IMR-90 (cell line): ENCODE results near the gene FDXR. TPM values are rescaled to one million over a fixed set of nuclear protein-coding genes. Genes with fewer than 3 reads are reported as not detected.
A peak's percentile ranks its signal among the peaks of the same experiment; 100 is the strongest.

Experiments used
- ATAC-seq: fragments of 200-7000 bp; cut with Tn5 transposase; 2 replicates; pipeline ENCODE4 v1.9.1; 2020; ENCODE audit warnings: low read depth, mild to moderate bottlenecking, moderate library complexity
- BruUV-seq: library from RNA; stranded (reverse); fragments of 400-500 nt; replicated peaks from 2 replicates; lab custom pipeline; 2021; lab: Mats Ljungman, UMichigan
- CTCF ChIA-PET: fragments of 300-600 bp; formaldehyde crosslinking; extraction: SDS; loops from one replicate; lab custom pipeline; 2021; ENCODE audit warnings: antibody characterized with exemption; lab: Yijun Ruan, JAX
- POLR2A ChIA-PET: fragments of 300-600 bp; sonication (Branson Sonifier 250); formaldehyde crosslinking; loops from one replicate; lab custom pipeline; 2022; ENCODE audit warnings: antibody characterized with exemption; ENCODE audit not compliant: unreplicated experiment; lab: Charles Lee
- DNase-seq: peaks from one replicate; pipeline ENCODE4 v3.0.0; 2013
- H2AFZ ChIP-seq: replicated peaks from 2 replicates; pipeline ENCODE3; 2013; ENCODE audit warnings: low read length, mild to moderate bottlenecking; ENCODE audit not compliant: poor library complexity
- H2AK5ac ChIP-seq: 2 replicates; pipeline ENCODE4 v1.6.1; 2013; ENCODE audit warnings: low read depth, low read length, inconsistent platforms
- H2AK9ac ChIP-seq: replicated peaks from 2 replicates; pipeline ENCODE3; 2013; ENCODE audit warnings: mild to moderate bottlenecking, low read depth, low read length, moderate library complexity; ENCODE audit not compliant: poor library complexity
- H2BK120ac ChIP-seq: 2 replicates; pipeline ENCODE4 v1.6.1; 2013; ENCODE audit warnings: low read depth, low read length, inconsistent platforms
- H2BK15ac ChIP-seq: 3 replicates; pipeline ENCODE4 v1.6.1; 2013; ENCODE audit warnings: low read depth, low read length, inconsistent platforms
- H2BK20ac ChIP-seq: 2 replicates; pipeline ENCODE4 v1.6.1; 2013; ENCODE audit warnings: low read depth, mild to moderate bottlenecking, inconsistent platforms, low read length, moderate library complexity
- H2BK5ac ChIP-seq: 2 replicates; pipeline ENCODE4 v1.6.1; 2013; ENCODE audit warnings: mild to moderate bottlenecking, low read depth, low read length, inconsistent platforms; ENCODE audit not compliant: poor library complexity, severe bottlenecking
- H3K14ac ChIP-seq: replicated peaks from 2 replicates; pipeline ENCODE4 v1.6.1; 2013; ENCODE audit warnings: low read depth, low read length, inconsistent platforms
- H3K18ac ChIP-seq: 2 replicates; pipeline ENCODE4 v1.6.1; 2013; ENCODE audit warnings: low read depth, low read length, control low read depth
- H3K23ac ChIP-seq: 2 replicates; pipeline ENCODE4 v1.6.1; 2013; ENCODE audit warnings: low read depth, low read length, inconsistent platforms
- H3K27ac ChIP-seq: 2 replicates; pipeline ENCODE4 v1.5.1; 2013; ENCODE audit warnings: mild to moderate bottlenecking, control low read depth, low read length; ENCODE audit not compliant: insufficient read depth
- H3K27me3 ChIP-seq: 2 replicates; pipeline ENCODE4 v1.6.1; 2013; ENCODE audit warnings: low read length; ENCODE audit not compliant: control insufficient read depth, insufficient read depth
- H3K36me3 ChIP-seq: 2 replicates; pipeline ENCODE4 v1.6.1; 2013; ENCODE audit warnings: low read length, mixed read lengths; ENCODE audit not compliant: control insufficient read depth, insufficient read depth
- H3K4ac ChIP-seq: 2 replicates; pipeline ENCODE4 v1.6.1; 2013; ENCODE audit warnings: low read depth, low read length, inconsistent platforms
- H3K4me1 ChIP-seq: 2 replicates; pipeline ENCODE4 v1.6.1; 2013; ENCODE audit warnings: low read length, mixed read lengths; ENCODE audit not compliant: control insufficient read depth, insufficient read depth
- H3K4me2 ChIP-seq: 2 replicates; pipeline ENCODE4 v1.6.1; 2013; ENCODE audit warnings: low read depth, mild to moderate bottlenecking, control low read depth, low read length, moderate library complexity
- H3K4me3 ChIP-seq: 2 replicates; pipeline ENCODE4 v1.5.1; 2013; ENCODE audit warnings: low read depth, mild to moderate bottlenecking, control low read depth, low read length, moderate library complexity; ENCODE audit not compliant: insufficient read depth
- H3K56ac ChIP-seq: 2 replicates; pipeline ENCODE4 v1.6.1; 2013; ENCODE audit warnings: low read length, inconsistent platforms; ENCODE audit not compliant: insufficient read depth; ENCODE audit errors: extremely low read depth
- H3K79me1 ChIP-seq, 2 experiments: 2 replicates each; pipeline ENCODE4 v1.6.1; 2013; ENCODE audit warnings: low read length in 2 of 2, inconsistent platforms in 1 of 2, low read depth in 1 of 2
- H3K9ac ChIP-seq: 2 replicates; pipeline ENCODE4 v1.6.1; 2013; ENCODE audit warnings: low read depth, low read length, control low read depth
- H3K9me1 ChIP-seq: 2 replicates; pipeline ENCODE4 v1.6.1; 2013; ENCODE audit warnings: low read length, inconsistent platforms; ENCODE audit not compliant: insufficient read depth
- H3K9me3 ChIP-seq: 2 replicates; pipeline ENCODE4 v1.6.1; 2013; ENCODE audit warnings: low read length; ENCODE audit not compliant: control insufficient read depth, insufficient read depth
- H4K20me1 ChIP-seq: 2 replicates; pipeline ENCODE4 v1.6.1; 2013; ENCODE audit warnings: low read length, inconsistent platforms; ENCODE audit not compliant: insufficient read depth
- H4K5ac ChIP-seq: 2 replicates; pipeline ENCODE4 v1.6.1; 2013; ENCODE audit warnings: mild to moderate bottlenecking, low read depth, low read length, control low read depth
- H4K8ac ChIP-seq, 2 experiments: 2 replicates each; pipeline ENCODE4 v1.6.1; 2013; ENCODE audit warnings: low read depth in 2 of 2, low read length in 2 of 2, control low read depth in 1 of 2, inconsistent platforms in 1 of 2
- H4K91ac ChIP-seq: 2 replicates; pipeline ENCODE4 v1.6.1; 2013; ENCODE audit warnings: low read depth, low read length, inconsistent platforms; ENCODE audit not compliant: insufficient read depth
- BHLHE40 ChIP-seq: fragments of 150-350 bp; IDR thresholded peaks from 2 replicates; pipeline ENCODE4 v1.6.1; 2016; ENCODE audit warnings: mild to moderate bottlenecking, low read depth, low read length
- CEBPB ChIP-seq: IDR thresholded peaks from 2 replicates; pipeline ENCODE4 v1.6.1; 2012; ENCODE audit warnings: low read depth, low read length, improper control_type of control experiment
- CHD1 ChIP-seq: IDR thresholded peaks from 2 replicates; pipeline ENCODE4 v1.6.1; 2012; ENCODE audit warnings: low read depth, low read length, improper control_type of control experiment
- CTCF ChIP-seq: conservative IDR thresholded peaks from 2 replicates; pipeline ENCODE4 v1.5.1; 2012; ENCODE audit warnings: mild to moderate bottlenecking, low read depth, low read length, improper control_type of control experiment
- ELK1 ChIP-seq: fragments of 150-350 bp; IDR thresholded peaks from 2 replicates; pipeline ENCODE4 v1.6.1; 2016; ENCODE audit warnings: low read depth, mild to moderate bottlenecking, low read length, moderate library complexity, borderline replicate concordance
- FOS ChIP-seq: fragments of 150-350 bp; IDR thresholded peaks from 2 replicates; pipeline ENCODE4 v1.6.1; 2016; ENCODE audit warnings: low read depth, low read length
- MAFK ChIP-seq: IDR thresholded peaks from 2 replicates; pipeline ENCODE4 v1.6.1; 2012; ENCODE audit warnings: low read depth, low read length, improper control_type of control experiment
- MAZ ChIP-seq: IDR thresholded peaks from 2 replicates; pipeline ENCODE4 v1.6.1; 2012; ENCODE audit warnings: low read depth, mild to moderate bottlenecking, low read length, improper control_type of control experiment, moderate library complexity, borderline replicate concordance
- MXI1 ChIP-seq: IDR thresholded peaks from 2 replicates; pipeline ENCODE4 v1.6.1; 2012; ENCODE audit warnings: low read depth, mild to moderate bottlenecking, low read length, moderate library complexity, borderline replicate concordance
- NFE2L2 ChIP-seq: fragments of 150-350 bp; IDR thresholded peaks from 2 replicates; pipeline ENCODE4 v1.6.1; 2016; ENCODE audit warnings: low read depth, mild to moderate bottlenecking, low read length
- POLR2A ChIP-seq: IDR thresholded peaks from 2 replicates; pipeline ENCODE4 v1.6.1; 2012; ENCODE audit warnings: mild to moderate bottlenecking, low read depth, low read length
- RAD21 ChIP-seq: IDR thresholded peaks from 2 replicates; pipeline ENCODE4 v1.6.1; 2012; ENCODE audit warnings: low read length, improper control_type of control experiment
- RCOR1 ChIP-seq: IDR thresholded peaks from 2 replicates; pipeline ENCODE4 v1.6.1; 2012; ENCODE audit warnings: mild to moderate bottlenecking, low read length, improper control_type of control experiment; ENCODE audit not compliant: insufficient replicate concordance
- RFX5 ChIP-seq: IDR thresholded peaks from 2 replicates; pipeline ENCODE4 v1.8.0; 2012; ENCODE audit warnings: low read depth, mild to moderate bottlenecking, low read length, moderate library complexity
- SMC3 ChIP-seq: fragments of 150-350 bp; IDR thresholded peaks from 2 replicates; pipeline ENCODE4 v1.6.1; 2016; ENCODE audit warnings: low read depth, mild to moderate bottlenecking, antibody characterized with exemption, low read length, moderate library complexity
- USF2 ChIP-seq: fragments of 150-350 bp; IDR thresholded peaks from 2 replicates; pipeline ENCODE4 v1.6.1; 2017; ENCODE audit warnings: mild to moderate bottlenecking, antibody characterized with exemption, low read length, low read depth
- WGBS, 2 experiments: methylation state at CpG; one replicate each; pipeline versions ENCODE4 v1.1.5 to v1.1.7; 2013; ENCODE audit warnings: missing lambda C conversion rate in 2 of 2; ENCODE audit not compliant: insufficient read length in 1 of 2; ENCODE audit errors: extremely low coverage in 2 of 2; 5-methylcytosine and 5-hydroxymethylcytosine counted together
- dilution Hi-C: fragments of 300-500 bp; cut with HindIII; formaldehyde crosslinking; loops from one replicate; pipeline ENCODE4 v1.14.3; 2018; ENCODE audit warnings: low sequenced_read_pairs; ENCODE audit not compliant: unreplicated experiment
- in situ Hi-C: fragments of 300-500 bp; cut with MboI; formaldehyde crosslinking; loops from 3 replicates; pipeline ENCODE4 v1.14.3; 2019; ENCODE audit warnings: low sequenced_read_pairs, inconsistent platforms, mixed read lengths
- intact Hi-C: fragments of 100-400 bp; cut with micrococcal nuclease; formaldehyde crosslinking; loops from 2 replicates; pipeline ENCODE4 v1.10.0; 2022
- polyA plus RNA-seq, 3 experiments: library from polyadenylated mRNA; depleted of rRNA; stranded (reverse); fragments of >200 nt; gene quantifications; 2 replicates each; pipeline ENCODE4 v1.2.3, GENCODE V29; 2012; ENCODE audit warnings: low replicate concordance in 1 of 3
- total RNA-seq: library from RNA; depleted of rRNA; stranded (reverse); fragments of >200 nt; gene quantifications from 2 replicates; pipeline ENCODE4 v1.2.3, GENCODE V29; 2012

FDXR gene
- total and polyA plus RNA-seq, 2 of the 4 experiments (the other 2 are of a cell fraction): 12.4 to 18.6 TPM

- no peak overlapping the region for H3K4ac ChIP-seq
- no peak overlapping the region for H3K27ac ChIP-seq
- no peaks in the 10 kb centered on the region for H3K4me1 ChIP-seq
- TF ChIP-seq RAD21 (no peak), CTCF (no peak), USF2 (no peak), RFX5 (no peak), MXI1 (no peak), POLR2A (no peak), MAZ (no peak), CHD1 (no peak), FOS (no peak), CEBPB (no peak), SMC3 (no peak), RCOR1 (no peak), BHLHE40 (no peak), NFE2L2 (no peak), MAFK (no peak), ELK1 (no peak)
- H2BK5ac ChIP-seq: no peak overlapping the region
- peaks cover 72% of the 10 kb centered on the region for H3K27me3 ChIP-seq
- no peak overlapping the region for H3K14ac ChIP-seq
- dilution Hi-C loops (no loop called here), in situ Hi-C loops (no loop called here), intact Hi-C loops (no loop called here)
- H4K5ac ChIP-seq: no peak overlapping the region
- H3K56ac ChIP-seq: no peak overlapping the region
- no peak overlapping the region for H3K4me2 ChIP-seq
- no peak overlapping the region for H2AK9ac ChIP-seq
- H3K36me3 ChIP-seq: no peaks in the 10 kb centered on the region
- H2AK5ac ChIP-seq: no peak overlapping the region
- H3K23ac ChIP-seq: no peak overlapping the region
- H3K9me1 ChIP-seq: no peaks in the 10 kb centered on the region
- no peak for ATAC-seq
- BruUV-seq: no TSS peak
- ChIA-PET CTCF (interaction anchor here (1.1 kb wide), 1 partner anchor 38 kb away, joined by 3 read pairs; no protein-coding TSS in a partner anchor), POLR2A (no interaction called here)
- H2BK15ac ChIP-seq: no peak overlapping the region
- no peaks in the 10 kb centered on the region for H4K20me1 ChIP-seq
- H3K9ac ChIP-seq: no peak overlapping the region
- no peak overlapping the region for H4K8ac ChIP-seq
- DNase-seq: no peak
- 49% methylated on average over 18 of the region's 27 CpGs; no CpG with 5 or more reads in 1 of the 2 experiments for WGBS, 2 experiments
- H3K4me3 ChIP-seq: no peak overlapping the region
- peak overlapping the region; percentile 18 for H2AFZ ChIP-seq
- no peaks in the 10 kb centered on the region for H3K9me3 ChIP-seq
- no peak overlapping the region for H3K18ac ChIP-seq
- no peaks in the 10 kb centered on the region for H3K79me1 ChIP-seq
- H2BK120ac ChIP-seq: no peak overlapping the region
- no peak overlapping the region for H4K91ac ChIP-seq
- no peak overlapping the region for H2BK20ac ChIP-seq
These were observed 47.5 kb upstream of the FDXR start for GRCh38 chr17:74920306-74920620.
